Immature natural killer cell (primary cell): ENCODE data around the gene PRKAG1. TPM values are rescaled to one million over a fixed set of nuclear protein-coding genes. Genes with fewer than 3 reads are reported as not detected.

Experiments
- DNase-seq, 3 donors: peaks; one replicate each; pipeline ENCODE4 v3.0.0; 2022; ENCODE audit warnings: mixed read lengths in 1 of 3
- H3K27ac Mint-ChIP-seq, 6 donors: one replicate each; pipeline ENCODE4 v1.8.0; 2020; ENCODE audit warnings: mixed read lengths in 6 of 6, mild to moderate bottlenecking in 5 of 6, inconsistent platforms in 4 of 6, moderate library complexity in 3 of 6
- H3K27me3 Mint-ChIP-seq, 3 donors: one replicate each; pipeline ENCODE4 v1.8.0; 2020 to 2021; ENCODE audit warnings: low read depth in 3 of 3, mild to moderate bottlenecking in 3 of 3, mixed read lengths in 3 of 3, moderate library complexity in 3 of 3, inconsistent platforms in 1 of 3
- H3K36me3 Mint-ChIP-seq, 3 donors: one replicate each; pipeline ENCODE4 v1.8.0; 2020; ENCODE audit warnings: mixed read lengths in 3 of 3, inconsistent platforms in 2 of 3, mild to moderate bottlenecking in 2 of 3
- H3K4me1 Mint-ChIP-seq, 2 donors: one replicate each; pipeline ENCODE4 v1.8.0; 2020; ENCODE audit warnings: inconsistent platforms in 2 of 2, mild to moderate bottlenecking in 2 of 2, mixed read lengths in 2 of 2, moderate library complexity in 1 of 2
- H3K4me3 Mint-ChIP-seq, 5 donors: one replicate each; pipeline ENCODE4 v1.8.0; 2020; ENCODE audit warnings: mild to moderate bottlenecking in 5 of 5, mixed read lengths in 5 of 5, inconsistent platforms in 3 of 5, moderate library complexity in 3 of 5
- H3K9me3 Mint-ChIP-seq, 6 donors: one replicate each; pipeline ENCODE4 v1.8.0; 2020; ENCODE audit warnings: mild to moderate bottlenecking in 6 of 6, mixed read lengths in 6 of 6, inconsistent platforms in 4 of 6, moderate library complexity in 3 of 6
- polyA plus RNA-seq, 3 donors: library from polyadenylated mRNA; unstranded; fragments of 300-500 nt; fragmentation: Illumina TruSeq; gene quantifications; one replicate each; pipeline ENCODE4 v1.2.3, GENCODE V29; 2021

The PRKAG1 gene
- polyA plus RNA-seq, 3 donors from 2014 or later, result 58.5 to 75.3 (median 69.1) TPM

DNA sequence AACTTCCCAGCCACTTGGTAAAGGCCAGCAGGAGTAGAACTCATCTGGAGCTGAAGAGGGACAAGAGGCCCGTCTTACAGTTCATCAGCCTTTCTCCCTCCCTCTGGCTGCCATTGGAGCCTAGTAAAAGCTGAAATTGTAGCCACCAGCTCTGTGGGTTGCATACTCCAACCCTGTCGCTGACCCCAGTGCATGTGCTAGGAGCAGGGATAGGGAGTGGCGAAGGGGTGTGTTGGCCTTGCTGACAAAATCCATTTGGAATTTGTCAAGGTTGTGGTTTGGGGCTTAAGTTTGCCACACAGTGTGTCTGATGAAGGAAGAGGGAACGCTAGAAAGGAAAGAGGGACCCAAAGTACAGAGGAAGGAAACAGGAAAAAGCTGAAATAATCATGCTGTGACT lies 57.2 kb downstream of the PRKAG1 start:
- H3K27ac Mint-ChIP-seq, result no peak overlapping the region
- H3K36me3 Mint-ChIP-seq, result no peaks in the 10 kb centered on the region
- peaks cover 15 to 17% of the 10 kb centered on the region in 2 donors for H3K4me1 Mint-ChIP-seq
- no peak overlapping the region for H3K4me3 Mint-ChIP-seq
- peaks cover 0 to 9% (median under 1%) of the 10 kb centered on the region in 3 donors for H3K27me3 Mint-ChIP-seq
- no peaks in the 10 kb centered on the region for H3K9me3 Mint-ChIP-seq
- no peak for DNase-seq

DNA sequence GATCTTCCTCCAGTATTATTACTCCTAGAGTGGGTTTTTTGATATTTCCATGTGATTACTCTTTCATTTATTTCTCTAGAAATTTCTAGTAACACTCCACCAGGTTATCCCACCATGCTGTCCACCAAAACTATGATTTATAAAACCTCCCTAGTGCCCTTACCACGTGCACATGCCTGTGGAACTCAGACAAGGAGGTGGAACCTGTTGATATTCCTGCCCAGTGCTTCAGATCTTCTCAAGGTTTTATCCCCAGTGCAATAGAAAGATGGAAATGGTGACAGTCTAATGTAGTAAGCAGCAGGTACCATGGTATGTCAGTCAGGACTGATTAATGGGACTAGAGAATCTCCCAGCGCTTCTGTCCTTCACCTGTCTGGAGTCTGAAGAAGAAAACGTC lies 57.7 kb downstream of the PRKAG1 start:
- Mint-ChIP-seq H3K27me3 (peaks cover 0 to 9% (median 3%) of the 10 kb centered on the region in 3 donors), H3K4me1 (peaks cover 20 to 22% of the 10 kb centered on the region in 2 donors), H3K36me3 (no peaks in the 10 kb centered on the region), H3K9me3 (no peaks in the 10 kb centered on the region), H3K27ac (no peak overlapping the region), H3K4me3 (no peak overlapping the region)
- no peak for DNase-seq

- Mint-ChIP-seq H3K9me3 (no peaks in the 10 kb centered on the region), H3K27me3 (peaks cover 0 to 6% (median 3%) of the 10 kb centered on the region in 3 donors), H3K27ac (peak overlapping the region; percentile 78 to 96 (median 93)), H3K4me1 (peaks cover 31 to 42% of the 10 kb centered on the region in 2 donors), H3K36me3 (no peaks in the 10 kb centered on the region), H3K4me3 (peak overlapping the region; percentile 91 to 97 (median 95))
- DNase-seq, result no peak
These were observed 60.6 kb downstream of the PRKAG1 start for GRCh38 chr12:48958049-48958388.

- Mint-ChIP-seq H3K4me3 (peak within 1 kb of the TSS; percentile 91 to 97 (median 95)), H3K36me3 (no peaks in the 10 kb centered on the region), H3K27ac (peak within 1 kb of the TSS; percentile 80 to 96 (median 93)), H3K27me3 (peaks cover 0 to 6% (median 3%) of the 10 kb centered on the region in 3 donors), H3K9me3 (no peaks in the 10 kb centered on the region), H3K4me1 (peaks cover 31 to 46% of the 10 kb centered on the region in 2 donors)
- DNase-seq, result peak; percentile 90 to 93 (median 92)
These were observed 61.2 kb downstream of the PRKAG1 start, which contains the start of gene ARF3 for GRCh38 chr12:48957141-48958048. ARF3 (minus strand) TSS chr12:48957487; CDS start chr12:48941095, 16,392 bp downstream.

DNA sequence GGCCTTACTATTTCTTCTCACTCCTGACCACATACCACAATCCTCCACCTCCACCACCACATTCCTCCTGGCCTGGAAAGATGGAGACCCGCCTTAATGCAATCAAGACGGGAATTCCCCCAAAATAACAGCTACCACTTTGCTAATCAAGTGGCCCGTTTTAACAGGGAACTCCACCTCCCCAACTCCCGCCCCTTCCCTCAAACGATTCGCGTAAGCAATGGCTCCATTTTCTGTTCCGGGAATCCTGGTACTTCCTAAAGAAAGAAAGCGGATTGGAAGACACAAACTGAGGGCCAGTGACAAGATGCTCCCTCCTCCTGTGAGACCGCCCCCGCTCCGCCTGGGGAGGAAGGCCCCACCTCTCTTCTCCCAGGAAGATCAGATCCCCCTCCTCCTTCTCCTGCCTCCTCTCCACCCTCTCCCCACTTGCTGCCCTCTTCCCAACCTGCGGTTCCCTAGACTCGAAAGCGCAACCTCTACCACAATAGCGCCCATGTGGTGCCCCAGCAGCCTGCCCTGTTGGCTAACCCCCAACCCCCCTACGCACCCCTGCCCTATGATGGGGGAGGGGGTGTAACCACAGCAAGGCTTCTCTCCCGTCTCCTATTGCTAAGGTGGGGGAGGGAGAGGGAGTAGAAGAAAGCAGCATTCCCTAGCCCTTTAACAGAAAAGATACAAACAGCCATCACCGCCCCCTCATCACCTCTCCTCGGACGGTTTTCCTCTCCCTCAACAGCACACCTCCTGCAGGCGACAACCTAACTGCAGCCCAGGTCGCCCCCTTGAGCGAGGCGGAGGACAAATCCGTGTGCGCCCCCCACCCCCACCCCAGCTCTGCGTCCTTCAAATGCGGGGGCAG lies 62.1 kb downstream of the PRKAG1 start:
- Mint-ChIP-seq H3K4me1 (peaks cover 31 to 50% of the 10 kb centered on the region in 2 donors), H3K9me3 (no peaks in the 10 kb centered on the region), H3K27me3 (peaks cover 0 to 6% (median 3%) of the 10 kb centered on the region in 3 donors), H3K36me3 (no peaks in the 10 kb centered on the region), H3K4me3 (peak overlapping the region; percentile 91 to 97 (median 95)), H3K27ac (peak overlapping the region; percentile 80 to 96 (median 92))
- DNase-seq, result peak in 2 of 3 donors; percentile 25 to 26

DNA sequence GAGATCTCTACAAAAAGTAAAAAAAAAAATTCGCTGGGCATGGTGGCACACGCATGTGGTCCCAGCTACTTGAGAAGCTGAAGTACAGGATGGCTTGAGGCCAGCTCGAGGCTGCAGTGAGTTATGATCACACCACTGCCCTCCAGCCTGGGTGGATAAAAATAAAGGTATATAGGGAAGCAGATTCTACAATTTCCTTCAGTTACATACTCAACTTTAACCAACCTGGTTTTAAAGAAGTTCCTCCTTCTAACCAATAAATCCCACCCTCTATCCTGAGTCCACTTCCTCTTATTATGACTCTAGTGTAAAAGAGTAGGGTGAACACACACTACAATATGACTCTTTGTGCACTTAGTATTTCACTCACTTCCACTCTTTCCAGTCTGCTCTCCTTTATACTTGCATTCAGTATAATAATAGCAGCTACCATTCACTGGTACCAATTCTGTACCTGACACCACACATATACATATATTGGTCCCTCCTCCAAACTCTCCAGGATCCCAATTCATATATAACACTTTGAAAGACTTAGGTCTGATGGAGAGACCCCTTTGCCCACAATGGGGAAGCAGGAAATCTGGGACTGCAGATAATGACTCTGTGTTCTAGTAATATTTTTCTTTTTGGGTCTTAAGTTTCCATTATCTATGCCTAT lies 63.6 kb downstream of the PRKAG1 start:
- peak overlapping the region in 4 of 5 donors; percentile 15 to 95 (median 93) for H3K4me3 Mint-ChIP-seq
- H3K27ac Mint-ChIP-seq, result peak overlapping the region in 4 of 6 donors; percentile 21 to 52 (median 42)
- H3K27me3 Mint-ChIP-seq, result peaks cover 0 to 3% (median 3%) of the 10 kb centered on the region in 3 donors
- no peak for DNase-seq
- H3K4me1 Mint-ChIP-seq, result peaks cover 31 to 50% of the 10 kb centered on the region in 2 donors
- no peaks in the 10 kb centered on the region for H3K9me3 Mint-ChIP-seq
- no peaks in the 10 kb centered on the region for H3K36me3 Mint-ChIP-seq

DNA sequence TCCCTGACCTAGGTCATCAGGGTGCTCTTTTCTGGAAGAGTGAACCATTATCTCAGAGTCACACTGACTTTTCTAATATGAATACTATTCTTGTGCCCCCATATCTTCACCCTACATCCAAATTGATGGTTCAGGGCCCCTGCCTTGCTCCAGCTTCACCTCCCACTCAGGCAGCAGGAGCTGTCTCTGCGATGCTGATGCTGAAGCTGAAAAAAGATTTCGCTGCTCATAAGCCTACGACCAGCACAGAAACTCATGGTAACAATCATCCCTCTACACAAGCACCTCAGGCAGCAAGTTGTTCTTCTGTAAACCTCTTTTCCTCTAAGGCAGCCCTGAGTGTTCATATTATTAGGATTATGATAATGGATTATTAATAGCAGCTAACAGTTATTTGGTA lies 64.5 kb downstream of the PRKAG1 start:
- H3K4me1 Mint-ChIP-seq, result peaks cover 31 to 50% of the 10 kb centered on the region in 2 donors
- no peaks in the 10 kb centered on the region for H3K9me3 Mint-ChIP-seq
- no peak for DNase-seq
- H3K4me3 Mint-ChIP-seq, result no peak overlapping the region
- no peaks in the 10 kb centered on the region for H3K36me3 Mint-ChIP-seq
- peaks cover 0 to 5% (median 3%) of the 10 kb centered on the region in 3 donors for H3K27me3 Mint-ChIP-seq
- H3K27ac Mint-ChIP-seq, result peak overlapping the region in 1 of 6 donors; percentile 66

DNA sequence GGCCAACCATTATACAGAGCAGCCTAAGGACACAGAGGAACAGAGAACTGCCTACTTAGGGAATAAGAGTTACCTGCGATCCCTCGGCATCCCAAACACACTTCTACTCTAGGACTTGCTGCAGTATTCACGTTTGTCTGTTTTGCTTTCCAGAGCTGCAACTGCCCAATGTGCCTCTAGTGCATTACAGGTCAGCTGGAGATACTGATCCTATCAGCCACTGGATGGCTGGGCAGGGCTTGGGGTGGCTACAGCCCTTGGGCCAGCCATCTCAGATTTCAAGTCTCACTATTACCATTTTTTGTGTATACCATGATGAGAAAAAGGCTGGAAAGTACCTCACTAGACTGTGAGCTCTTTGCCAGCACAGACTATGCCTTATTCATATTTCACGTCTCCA lies 65.9 kb downstream of the PRKAG1 start:
- DNase-seq, result no peak
- Mint-ChIP-seq H3K9me3 (no peaks in the 10 kb centered on the region), H3K27me3 (peaks cover 0 to 5% (median 3%) of the 10 kb centered on the region in 3 donors), H3K36me3 (peaks cover 0 to 5% (median 4%) of the 10 kb centered on the region in 3 donors), H3K27ac (peak overlapping the region in 2 of 6 donors; percentile 0 to 76), H3K4me1 (peaks cover 28 to 47% of the 10 kb centered on the region in 2 donors), H3K4me3 (no peak overlapping the region)

Other genes with a start within 250 kb of the PRKAG1 start
- not detected for gene ADCY6, start 229.7 kb downstream of the PRKAG1 start, polyA plus RNA-seq
- gene CACNB3, start 200.3 kb downstream of the PRKAG1 start, polyA plus RNA-seq, result 1 to 10 TPM in 2 of 3 donors, under 1 TPM in 1; 0.66 to 2.1 (median 1.4) TPM
- gene DDX23, start 166.6 kb downstream of the PRKAG1 start, polyA plus RNA-seq, result 10 to 100 TPM; 27.7 to 76.6 (median 37.7) TPM
- 1 to 10 TPM in 1 of 3 donors, under 1 TPM in 1, not detected in 1; 0.63 to 1.7 TPM for gene RND1, start 152.9 kb downstream of the PRKAG1 start, polyA plus RNA-seq
- gene FKBP11, start 93.3 kb downstream of the PRKAG1 start, polyA plus RNA-seq, result 100 to 1,000 TPM; 195 to 241 (median 226) TPM
- gene ARF3, start 61.3 kb downstream of the PRKAG1 start, polyA plus RNA-seq, result 10 to 100 TPM; 31.2 to 40.7 (median 37.2) TPM
- under 1 TPM in 2 of 3 donors, not detected in 1; 0.45 to 0.68 TPM for gene WNT10B, start 47.0 kb downstream of the PRKAG1 start, polyA plus RNA-seq
- 1 to 10 TPM in 1 of 3 donors, under 1 TPM in 1, not detected in 1; 0.86 to 1.2 TPM for gene WNT1, start 40.5 kb downstream of the PRKAG1 start, polyA plus RNA-seq
- gene DDN, start 19.4 kb downstream of the PRKAG1 start, polyA plus RNA-seq, result not detected
- gene KMT2D, start 42.0 kb upstream of the PRKAG1 start, polyA plus RNA-seq, result 10 to 100 TPM in 1 of 3 donors, 1 to 10 TPM in 2; 1.1 to 29.6 (median 3.8) TPM
- 10 to 100 TPM; 11.0 to 22.5 (median 16.5) TPM for gene RHEBL1, start 51.2 kb upstream of the PRKAG1 start, polyA plus RNA-seq
- gene DHH, start 76.0 kb upstream of the PRKAG1 start, polyA plus RNA-seq, result not detected
- gene LMBR1L, start 92.1 kb upstream of the PRKAG1 start, polyA plus RNA-seq, result 10 to 100 TPM; 15.9 to 46.0 (median 39.6) TPM
- 100 to 1,000 TPM; 477 to 869 (median 576) TPM for gene TUBA1B, start 112.6 kb upstream of the PRKAG1 start, polyA plus RNA-seq
- 100 to 1,000 TPM; 157 to 209 (median 206) TPM for gene TUBA1A, start 170.3 kb upstream of the PRKAG1 start, polyA plus RNA-seq
- 10 to 100 TPM; 27.8 to 45.8 (median 42.1) TPM for gene TUBA1C, start 246.3 kb upstream of the PRKAG1 start, polyA plus RNA-seq